CD4-positive, alpha-beta T cell treated with Interleukin-10 for 1 hour (primary cell): ENCODE results near the gene TNFRSF6B.

Experiments used
- DNase-seq: peaks from one replicate; pipeline ENCODE4 v3.0.0-alpha.2; 2020

The TNFRSF6B gene

GRCh38 chr20:63698739-63699465 is 2.5 kb downstream of the TNFRSF6B start:
- no peak for DNase-seq

- no peak for DNase-seq
Observed at GRCh38 chr20:63699466-63700198, 3.2 kb downstream of the TNFRSF6B start.

GRCh38 chr20:63700199-63701050 is 4.0 kb downstream of the TNFRSF6B start:
- no peak for DNase-seq

- DNase-seq = no peak
Observed at GRCh38 chr20:63701051-63701328, 4.5 kb downstream of the TNFRSF6B start.

- DNase-seq = no peak
Observed at GRCh38 chr20:63701329-63702035, 5.0 kb downstream of the TNFRSF6B start.

GRCh38 chr20:63702036-63702665 is 5.7 kb downstream of the TNFRSF6B start:
- no peak for DNase-seq

GRCh38 chr20:63702751-63703470 is 6.5 kb downstream of the TNFRSF6B start:
- DNase-seq = no peak

- no peak for DNase-seq
Observed at GRCh38 chr20:63703471-63703975, 7.1 kb downstream of the TNFRSF6B start.

- no peak for DNase-seq
Observed at GRCh38 chr20:63703976-63704748, 7.7 kb downstream of the TNFRSF6B start.

GRCh38 chr20:63704749-63705117 is 8.3 kb downstream of the TNFRSF6B start:
- DNase-seq = no peak

- no peak for DNase-seq
Observed at GRCh38 chr20:63705232-63706026, 9.0 kb downstream of the TNFRSF6B start.

- DNase-seq = no peak
Observed at GRCh38 chr20:63706027-63706695, 9.7 kb downstream of the TNFRSF6B start.

GRCh38 chr20:63706852-63707557 is 10.6 kb downstream of the TNFRSF6B start:
- DNase-seq = peak; percentile 65

GRCh38 chr20:63707558-63708300 is 11.3 kb downstream of the TNFRSF6B start, which contains the start of the genes ARFRP1 and ZGPAT:
ARFRP1 (minus strand) TSS chr20:63707976; CDS start chr20:63707091, 885 bp downstream.
ZGPAT (plus strand) TSS chr20:63708039; CDS start chr20:63708581, 542 bp downstream.
- DNase-seq = peak; percentile 91

- DNase-seq = no peak
Observed at GRCh38 chr20:63708301-63709148, 12.1 kb downstream of the TNFRSF6B start.

- no peak for DNase-seq
Observed at GRCh38 chr20:63709149-63709527, 12.7 kb downstream of the TNFRSF6B start.
